NCI-H187 (cell line): ENCODE results near the gene PHACTR4.
A peak's percentile ranks its signal among the peaks of the same experiment; 100 is the strongest.
"Not testable (repeated sequence)": the region's sequence is repeated elsewhere in the genome, so short reads cannot be mapped to it uniquely, and the experiment has no call there.

Experiments
- DNase-seq, 2 experiments: peaks; one replicate each; lab custom pipeline; 2025; lab: John Stamatoyannopoulos, UW

The PHACTR4 gene

GRCh38 chr1:28499553-28499952 lies 130.0 kb downstream of the PHACTR4 start:
- DNase-seq: no peak

DNA sequence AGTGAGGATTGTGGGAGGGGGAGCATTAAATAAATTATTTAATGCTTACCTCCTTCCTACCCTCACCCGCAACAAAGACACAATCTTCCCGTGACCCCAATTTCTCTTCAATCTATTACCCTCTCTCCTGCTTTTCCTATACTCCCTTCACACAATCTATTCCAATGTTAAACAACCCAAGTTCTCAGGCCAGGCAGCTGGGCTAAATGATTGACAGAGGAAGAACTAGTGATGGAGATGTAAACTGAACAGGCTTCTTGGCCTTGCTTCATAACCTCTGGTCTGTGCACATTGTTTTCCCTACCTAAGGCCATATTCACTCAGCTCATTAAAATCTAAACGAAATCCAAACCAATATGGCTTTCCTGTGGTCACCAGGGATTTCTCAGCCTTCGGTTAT lies 132.4 kb downstream of the PHACTR4 start:
- DNase-seq: no peak

DNA sequence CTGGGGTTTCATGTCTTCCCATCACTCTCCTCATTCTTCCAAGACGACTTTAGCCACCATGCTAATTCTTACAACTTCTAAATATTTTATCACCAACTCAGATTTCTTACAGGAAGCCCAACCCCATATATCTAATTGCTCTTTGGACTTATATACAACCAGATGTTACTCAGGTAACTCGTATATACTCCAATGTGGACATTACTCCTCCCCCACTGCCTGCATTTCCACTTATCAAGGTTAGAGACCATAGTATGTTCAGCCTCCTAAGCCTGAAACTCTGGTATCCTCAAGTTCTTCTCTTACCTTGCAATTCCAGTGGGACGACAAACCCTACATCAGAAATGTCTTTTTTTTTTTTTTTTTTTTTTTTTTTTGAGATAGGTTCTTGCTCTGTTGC lies 133.6 kb downstream of the PHACTR4 start:
- DNase-seq: no peak

DNA sequence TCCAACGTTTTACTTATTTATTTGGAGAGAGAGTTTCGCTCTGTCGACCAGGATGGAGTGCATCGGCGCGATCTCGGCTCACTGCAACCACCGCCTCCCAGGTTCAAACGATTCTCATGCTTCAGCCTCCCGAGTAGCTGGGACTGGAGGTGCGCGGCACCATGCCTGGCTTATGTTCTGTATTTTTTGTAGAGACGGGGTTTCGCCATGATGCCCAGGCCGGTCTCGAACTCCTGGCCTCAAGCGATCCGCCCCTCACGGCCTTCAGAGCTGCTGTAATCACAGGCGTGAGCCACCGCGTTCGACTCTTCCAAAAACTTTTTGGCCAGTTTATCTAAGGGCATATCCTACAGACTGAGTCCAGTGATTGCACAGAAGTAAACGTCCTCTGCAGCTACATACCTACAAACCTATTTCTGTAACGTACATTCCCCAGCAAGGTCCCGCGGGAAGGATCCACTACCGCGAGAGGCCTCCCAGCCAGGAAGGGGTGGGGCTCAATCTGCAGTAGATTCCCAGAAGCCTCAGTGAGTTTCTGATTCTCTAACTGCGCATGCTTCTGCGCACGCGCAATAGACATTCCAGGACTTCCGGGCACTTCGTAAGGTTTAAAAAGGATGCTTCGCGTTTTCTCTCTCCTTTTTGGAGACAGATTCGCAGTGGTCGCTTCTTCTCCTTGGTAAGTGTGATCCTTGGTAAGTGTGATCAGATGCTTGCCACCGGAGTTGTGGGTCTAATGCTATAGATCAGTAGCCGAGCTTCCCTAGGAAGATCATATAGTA lies 136.1 kb downstream of the PHACTR4 start, which contains the start of gene RCC1:
RCC1 (plus strand) TSS at position 638 of the 782 bp plus-strand sequence. CDS start 23,824 bp downstream, outside the sequence.
- peak; percentile 93 to 97 for DNase-seq

- DNase-seq: no peak
These were observed 137.3 kb downstream of the PHACTR4 start for GRCh38 chr1:28506907-28507246.

- no peak for DNase-seq
These were observed 137.7 kb downstream of the PHACTR4 start for GRCh38 chr1:28507247-28507645.

DNA sequence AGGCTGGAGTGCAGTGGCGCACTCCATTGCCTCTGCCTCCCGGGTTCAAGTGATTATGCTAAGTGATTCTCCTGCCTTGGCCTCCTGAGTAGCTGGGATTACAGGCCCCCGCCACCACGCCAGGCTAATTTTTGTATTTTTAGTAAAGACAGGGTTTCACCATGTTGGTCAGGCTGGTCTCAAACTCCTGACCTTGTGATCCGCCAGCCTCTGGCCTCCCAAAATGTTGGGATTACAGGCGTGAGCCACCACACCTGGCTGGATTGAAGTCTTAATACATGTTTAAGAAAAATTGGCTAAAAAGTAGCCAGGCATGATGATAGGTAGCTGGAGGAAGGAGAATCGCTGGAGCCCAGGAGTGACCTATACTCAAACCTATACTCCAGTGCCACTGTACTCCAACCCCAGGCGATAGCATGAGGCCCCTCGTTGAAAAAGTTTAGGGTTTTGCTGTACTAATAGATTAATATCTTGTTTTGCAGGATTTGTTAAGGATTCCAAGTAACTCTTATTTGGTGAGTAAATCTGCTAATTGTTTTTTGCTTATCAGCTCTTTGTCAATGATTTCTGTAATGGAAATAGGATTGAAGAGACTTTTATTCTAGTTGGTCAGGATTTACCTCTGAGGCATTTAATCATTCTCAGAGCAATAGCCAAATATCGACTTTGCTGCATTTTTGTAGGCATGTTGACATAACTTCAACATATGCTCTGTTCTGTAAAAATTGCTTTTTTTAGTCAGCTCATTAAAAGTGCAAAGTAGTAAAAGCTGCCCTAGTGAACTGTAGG lies 138.3 kb downstream of the PHACTR4 start:
- no peak for DNase-seq

DNA sequence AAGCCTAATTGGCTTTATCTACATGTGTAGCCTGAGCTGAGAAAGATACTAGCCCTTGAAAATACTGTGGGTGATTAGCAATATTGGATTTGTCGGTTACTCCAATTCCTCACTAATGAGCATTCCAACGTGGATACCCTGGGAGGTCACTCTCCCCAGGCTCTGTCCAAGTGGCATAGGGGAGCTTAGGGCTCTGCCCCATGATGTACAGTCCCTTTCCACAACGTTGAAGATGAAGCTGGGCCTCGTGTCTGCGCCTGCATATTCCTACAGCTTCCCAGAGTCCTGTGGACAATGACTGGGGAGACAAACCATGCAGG lies 138.9 kb downstream of the PHACTR4 start:
- no peak for DNase-seq

DNA sequence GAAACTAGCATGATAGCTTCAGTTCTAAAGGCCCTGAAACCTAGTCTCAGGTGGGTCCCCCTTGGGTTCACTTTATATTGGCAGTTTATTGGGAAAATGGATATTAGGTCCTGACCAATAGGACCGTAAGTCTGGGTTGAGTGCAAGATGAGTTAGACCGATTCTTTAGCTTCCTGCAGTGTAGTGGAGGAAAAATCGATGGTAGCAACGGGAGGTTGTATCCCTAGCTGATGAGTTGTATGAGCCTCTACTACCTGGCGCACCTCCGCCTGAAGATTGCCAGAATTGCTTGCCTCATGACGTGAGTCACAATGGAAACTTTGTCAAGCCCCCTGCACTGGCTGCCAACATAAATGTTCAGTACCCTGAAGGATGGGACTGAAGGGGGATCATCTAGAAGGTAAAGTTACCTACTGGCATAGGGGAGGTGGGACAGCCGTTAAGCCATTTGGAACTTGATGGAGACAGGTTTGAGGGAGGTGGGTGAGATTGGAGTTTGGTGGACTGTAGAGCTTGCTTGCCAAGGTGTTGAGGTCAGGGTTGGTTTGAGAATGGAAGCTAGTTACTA lies 140.2 kb downstream of the PHACTR4 start:
- DNase-seq: no peak

GRCh38 chr1:28510273-28510969 lies 140.9 kb downstream of the PHACTR4 start:
- DNase-seq: no peak

- no peak for DNase-seq
These were observed 141.5 kb downstream of the PHACTR4 start for GRCh38 chr1:28510970-28511440.

- no peak for DNase-seq
These were observed 142.6 kb downstream of the PHACTR4 start for GRCh38 chr1:28512058-28512611.

DNA sequence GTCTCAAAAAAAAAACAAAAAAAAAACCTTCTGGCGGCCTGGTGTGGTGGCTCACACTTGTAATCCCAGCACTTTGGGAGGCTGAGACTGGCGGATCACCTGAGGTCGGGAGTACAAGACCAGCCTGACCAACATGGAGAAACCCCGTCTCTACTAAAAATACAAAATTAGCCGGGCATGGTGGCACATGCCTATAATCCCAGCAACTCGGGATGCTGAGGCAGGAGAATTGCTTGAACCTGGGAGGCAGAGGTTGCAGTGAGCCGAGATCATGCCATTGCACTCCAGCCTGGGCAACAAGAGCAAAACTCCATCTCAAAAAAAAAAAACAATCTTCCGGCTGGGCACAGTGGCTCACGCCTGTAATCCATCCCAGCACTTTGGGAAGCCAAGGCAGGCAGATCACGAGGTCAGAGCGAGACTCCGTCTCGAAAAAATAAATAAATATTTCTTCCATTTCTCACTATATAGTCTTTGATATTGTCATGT lies 144.9 kb downstream of the PHACTR4 start:
- not testable (repeated sequence) for DNase-seq

DNA sequence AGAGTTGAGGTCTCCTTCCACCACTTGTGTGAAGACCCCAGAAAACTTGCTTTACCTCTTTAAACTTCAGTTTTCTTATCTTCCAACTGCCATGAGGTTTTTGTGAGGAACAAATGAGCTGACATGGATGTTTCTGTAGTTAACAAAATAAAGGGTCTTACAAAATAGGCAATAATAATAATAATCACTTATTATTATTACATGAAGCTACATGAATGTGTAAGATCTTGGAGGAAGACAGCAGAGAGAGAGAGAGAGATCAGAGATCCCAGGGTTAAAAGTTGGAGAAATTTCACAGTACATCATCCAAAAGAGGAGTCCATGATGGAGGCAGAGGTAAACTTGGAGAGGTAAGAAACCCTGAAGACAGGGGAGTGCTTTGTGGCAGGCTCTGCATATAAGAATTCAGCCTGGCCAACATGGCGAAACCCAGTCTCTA lies 147.0 kb downstream of the PHACTR4 start:
- no peak for DNase-seq

DNA sequence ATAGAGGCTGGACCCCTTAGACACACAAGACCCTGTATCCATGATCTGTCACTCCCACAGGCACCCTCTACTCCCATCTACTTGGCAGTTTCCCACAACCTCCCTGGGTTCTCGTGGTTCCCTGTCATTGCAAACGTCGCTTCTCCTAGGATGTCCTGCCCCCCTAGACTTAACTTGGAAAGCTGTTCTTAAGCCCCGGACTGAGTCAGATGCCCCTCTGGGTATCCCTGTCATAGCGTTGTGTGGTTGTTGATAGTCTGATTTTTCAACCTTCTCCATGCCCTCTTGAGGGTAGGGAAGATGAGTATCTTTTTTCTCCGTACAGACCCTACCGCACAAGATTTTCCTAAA lies 148.1 kb downstream of the PHACTR4 start:
- DNase-seq: no peak

- DNase-seq: peak; percentile 35 to 74
These were observed 148.6 kb downstream of the PHACTR4 start for GRCh38 chr1:28518000-28518744.

- DNase-seq: no peak
These were observed 149.3 kb downstream of the PHACTR4 start for GRCh38 chr1:28518745-28519341.

DNA sequence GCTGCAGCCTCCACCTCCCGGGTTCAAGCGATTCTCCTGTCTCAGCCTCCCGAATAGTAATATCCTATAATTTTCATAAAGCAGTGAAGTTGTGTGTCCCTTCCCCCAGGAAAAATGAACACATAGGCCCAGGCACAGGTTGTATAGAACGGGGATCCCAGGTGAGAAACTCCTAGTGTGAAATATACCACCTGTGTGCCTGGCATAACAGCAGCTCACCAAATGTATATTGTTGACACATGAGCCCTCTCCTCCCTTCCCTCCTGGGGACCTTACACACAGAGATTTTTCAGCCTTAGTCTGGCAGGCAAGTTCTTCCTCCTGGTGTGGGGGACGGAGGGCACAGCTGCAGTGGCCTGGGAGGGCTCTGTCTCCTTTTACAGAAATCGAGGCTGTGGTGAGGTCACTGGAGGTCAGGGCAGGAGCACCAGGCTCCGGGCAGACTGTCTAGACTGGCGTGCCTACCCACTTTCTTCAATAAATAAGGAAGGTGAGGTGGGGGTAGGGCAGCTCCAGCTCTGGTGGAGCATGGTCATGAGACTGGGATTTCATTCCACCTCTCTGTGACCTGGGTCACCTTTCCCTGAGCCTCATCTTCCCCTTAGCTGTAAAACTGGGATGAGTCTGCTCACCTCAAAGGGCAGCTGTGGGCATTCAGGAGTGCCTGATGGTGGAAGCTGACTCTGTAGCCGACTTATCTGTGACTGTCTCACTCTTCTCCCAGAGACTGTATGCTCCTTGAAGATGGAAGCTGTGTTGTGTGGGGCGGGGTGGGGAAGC lies 150.6 kb downstream of the PHACTR4 start:
- DNase-seq: no peak

GRCh38 chr1:28520796-28521195 lies 151.3 kb downstream of the PHACTR4 start:
- DNase-seq: not testable (repeated sequence)
